Anterior cingulate cortex (tissue), 58 donors: Measurements from ENCODE around the gene WDR48.
A peak's percentile ranks its signal among the peaks of the same experiment; 100 is the strongest.

Experiments used
- DNase-seq, 58 donors: peaks; one replicate each; lab custom pipeline; 2025; lab: John Stamatoyannopoulos, UW

The WDR48 gene

GRCh38 chr3:39114456-39114855, 62.6 kb downstream of the WDR48 start:
- no peak for DNase-seq

GRCh38 chr3:39115870-39116269, 64.1 kb downstream of the WDR48 start:
- DNase-seq, result no peak

GRCh38 chr3:39118079-39118478, 66.3 kb downstream of the WDR48 start:
- no peak for DNase-seq

- DNase-seq, result no peak
These were observed 67.3 kb downstream of the WDR48 start for GRCh38 chr3:39118931-39119660.

- DNase-seq, result no peak
These were observed 69.8 kb downstream of the WDR48 start for GRCh38 chr3:39121621-39122020.

GRCh38 chr3:39122813-39123212, 71.0 kb downstream of the WDR48 start:
- DNase-seq, result no peak

- no peak for DNase-seq
These were observed 73.3 kb downstream of the WDR48 start for GRCh38 chr3:39124876-39125840.

- no peak for DNase-seq
These were observed 74.2 kb downstream of the WDR48 start for GRCh38 chr3:39125841-39126500.

- DNase-seq, result peak in 8 of 58 donors; percentile 17 to 44 (median 27)
These were observed 74.8 kb downstream of the WDR48 start for GRCh38 chr3:39126532-39127071.

- DNase-seq, result no peak
These were observed 75.6 kb downstream of the WDR48 start for GRCh38 chr3:39127269-39127907.

GRCh38 chr3:39127908-39128304, 76.1 kb downstream of the WDR48 start:
- DNase-seq, result no peak

- DNase-seq, result no peak
These were observed 77.1 kb downstream of the WDR48 start for GRCh38 chr3:39128951-39129350.

- DNase-seq, result no peak
These were observed 78.2 kb downstream of the WDR48 start for GRCh38 chr3:39130026-39130425.

GRCh38 chr3:39130693-39131265, 79.0 kb downstream of the WDR48 start:
- no peak for DNase-seq

- no peak for DNase-seq
These were observed 80.6 kb downstream of the WDR48 start for GRCh38 chr3:39132096-39133092.

- DNase-seq, result no peak
These were observed 81.3 kb downstream of the WDR48 start for GRCh38 chr3:39133093-39133490.

GRCh38 chr3:39133822-39134221, 82.0 kb downstream of the WDR48 start:
- no peak for DNase-seq

- DNase-seq, result no peak
These were observed 82.5 kb downstream of the WDR48 start for GRCh38 chr3:39134305-39134704.
